ENCODE measurements around the gene CDH4.

The CDH4 gene

GRCh38 chr20:61690993-61691838, 439.2 kb downstream of the CDH4 start:
- peaks cover 4 to 32% (median 18%) of the 10 kb centered on the region in 5 donors for H3K27me3 ChIP-seq (ENCODE audit: control insufficient read depth in 5 of 5, insufficient read depth in 4 of 5, low read length in 5 of 5)
- H3K36me3 ChIP-seq (ENCODE audit: control insufficient read depth in 5 of 5, insufficient read depth in 5 of 5, low read length in 5 of 5): no peaks in the 10 kb centered on the region
- H3K27ac ChIP-seq (ENCODE audit: low read depth, low read length): no peak overlapping the region
- peaks cover 0 to 4% (median 0%) of the 10 kb centered on the region in 5 donors for H3K9me3 ChIP-seq (ENCODE audit: control insufficient read depth in 5 of 5, low read length in 5 of 5)
- peaks cover 0 to 4% (median 0%) of the 10 kb centered on the region in 5 donors for H3K4me1 ChIP-seq (ENCODE audit: control insufficient read depth in 5 of 5, insufficient read depth in 5 of 5, low read length in 5 of 5)
- H3K9ac ChIP-seq (ENCODE audit: low read length in 5 of 5): no peak overlapping the region
- H3K4me3 ChIP-seq (ENCODE audit: low read depth in 1 of 5, low read length in 5 of 5): no peak overlapping the region

- Histone ChIP-seq H3K36me3 (ENCODE audit: control insufficient read depth in 5 of 5, insufficient read depth in 5 of 5, low read length in 5 of 5) (no peaks in the 10 kb centered on the region), H3K27me3 (ENCODE audit: control insufficient read depth in 5 of 5, insufficient read depth in 4 of 5, low read length in 5 of 5) (peaks cover 4 to 30% (median 20%) of the 10 kb centered on the region in 5 donors), H3K4me1 (ENCODE audit: control insufficient read depth in 5 of 5, insufficient read depth in 5 of 5, low read length in 5 of 5) (no peaks in the 10 kb centered on the region), H3K4me3 (ENCODE audit: low read depth in 1 of 5, low read length in 5 of 5) (no peak overlapping the region), H3K27ac (ENCODE audit: low read depth, low read length) (no peak overlapping the region), H3K9me3 (ENCODE audit: control insufficient read depth in 5 of 5, low read length in 5 of 5) (no peaks in the 10 kb centered on the region), H3K9ac (ENCODE audit: low read length in 5 of 5) (no peak overlapping the region)
Observed at GRCh38 chr20:61691978-61692377, 439.9 kb downstream of the CDH4 start.

GRCh38 chr20:61692479-61692878, 440.4 kb downstream of the CDH4 start:
- Histone ChIP-seq H3K4me1 (ENCODE audit: control insufficient read depth in 5 of 5, insufficient read depth in 5 of 5, low read length in 5 of 5) (no peaks in the 10 kb centered on the region), H3K9ac (ENCODE audit: low read length in 5 of 5) (no peak overlapping the region), H3K36me3 (ENCODE audit: control insufficient read depth in 5 of 5, insufficient read depth in 5 of 5, low read length in 5 of 5) (no peaks in the 10 kb centered on the region), H3K27ac (ENCODE audit: low read depth, low read length) (no peak overlapping the region), H3K27me3 (ENCODE audit: control insufficient read depth in 5 of 5, insufficient read depth in 4 of 5, low read length in 5 of 5) (peaks cover 4 to 27% (median 20%) of the 10 kb centered on the region in 5 donors), H3K4me3 (ENCODE audit: low read depth in 1 of 5, low read length in 5 of 5) (no peak overlapping the region), H3K9me3 (ENCODE audit: control insufficient read depth in 5 of 5, low read length in 5 of 5) (no peaks in the 10 kb centered on the region)

- Histone ChIP-seq H3K9me3 (ENCODE audit: control insufficient read depth in 5 of 5, low read length in 5 of 5) (no peaks in the 10 kb centered on the region), H3K9ac (ENCODE audit: low read length in 5 of 5) (no peak overlapping the region), H3K27me3 (ENCODE audit: control insufficient read depth in 5 of 5, insufficient read depth in 4 of 5, low read length in 5 of 5) (peaks cover 3 to 24% (median 17%) of the 10 kb centered on the region in 5 donors), H3K4me3 (ENCODE audit: low read depth in 1 of 5, low read length in 5 of 5) (no peak overlapping the region), H3K4me1 (ENCODE audit: control insufficient read depth in 5 of 5, insufficient read depth in 5 of 5, low read length in 5 of 5) (no peaks in the 10 kb centered on the region), H3K27ac (ENCODE audit: low read depth, low read length) (no peak overlapping the region), H3K36me3 (ENCODE audit: control insufficient read depth in 5 of 5, insufficient read depth in 5 of 5, low read length in 5 of 5) (no peaks in the 10 kb centered on the region)
Observed at GRCh38 chr20:61693055-61693600, 441.1 kb downstream of the CDH4 start.

- Histone ChIP-seq H3K36me3 (ENCODE audit: control insufficient read depth in 5 of 5, insufficient read depth in 5 of 5, low read length in 5 of 5) (no peaks in the 10 kb centered on the region), H3K9ac (ENCODE audit: low read length in 5 of 5) (no peak overlapping the region), H3K27ac (ENCODE audit: low read depth, low read length) (no peak overlapping the region), H3K9me3 (ENCODE audit: control insufficient read depth in 5 of 5, low read length in 5 of 5) (no peaks in the 10 kb centered on the region), H3K4me3 (ENCODE audit: low read depth in 1 of 5, low read length in 5 of 5) (no peak overlapping the region), H3K4me1 (ENCODE audit: control insufficient read depth in 5 of 5, insufficient read depth in 5 of 5, low read length in 5 of 5) (no peaks in the 10 kb centered on the region), H3K27me3 (ENCODE audit: control insufficient read depth in 5 of 5, insufficient read depth in 4 of 5, low read length in 5 of 5) (peaks cover 0 to 29% (median 18%) of the 10 kb centered on the region in 5 donors)
Observed at GRCh38 chr20:61694682-61695081, 442.6 kb downstream of the CDH4 start.

- Histone ChIP-seq H3K27ac (ENCODE audit: low read depth, low read length) (no peak overlapping the region), H3K4me1 (ENCODE audit: control insufficient read depth in 5 of 5, insufficient read depth in 5 of 5, low read length in 5 of 5) (no peaks in the 10 kb centered on the region), H3K9me3 (ENCODE audit: control insufficient read depth in 5 of 5, low read length in 5 of 5) (no peaks in the 10 kb centered on the region), H3K4me3 (ENCODE audit: low read depth in 1 of 5, low read length in 5 of 5) (no peak overlapping the region), H3K9ac (ENCODE audit: low read length in 5 of 5) (no peak overlapping the region), H3K36me3 (ENCODE audit: control insufficient read depth in 5 of 5, insufficient read depth in 5 of 5, low read length in 5 of 5) (no peaks in the 10 kb centered on the region), H3K27me3 (ENCODE audit: control insufficient read depth in 5 of 5, insufficient read depth in 4 of 5, low read length in 5 of 5) (peaks cover 0 to 27% (median 12%) of the 10 kb centered on the region in 5 donors)
Observed at GRCh38 chr20:61695741-61696140, 443.7 kb downstream of the CDH4 start.

DNA sequence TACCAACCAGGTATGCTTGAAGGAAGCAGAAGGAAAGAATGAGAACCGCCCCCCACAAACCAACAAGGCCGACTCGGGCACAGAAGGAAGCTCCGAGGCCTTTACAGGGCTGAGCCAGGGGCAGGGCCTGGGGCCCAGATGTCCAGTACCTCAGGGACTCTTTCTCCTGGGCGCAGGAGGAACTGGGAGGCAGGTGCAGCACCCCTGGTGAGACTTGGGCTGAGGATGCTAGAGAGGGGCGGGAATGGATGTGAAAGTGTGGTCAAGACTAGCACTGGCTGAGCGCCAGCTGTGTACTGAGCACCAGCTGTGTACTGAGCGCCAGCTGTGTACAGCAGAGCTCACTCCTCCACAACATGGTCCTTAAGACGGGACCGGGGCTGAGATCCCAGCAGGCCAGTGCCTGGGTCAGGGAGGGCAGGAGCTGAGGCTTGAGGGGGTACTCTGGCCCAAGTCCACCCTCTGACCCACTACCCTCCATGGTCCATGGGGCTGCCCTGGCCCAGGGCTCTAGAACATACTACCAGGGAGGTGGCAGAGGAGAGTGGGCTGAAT, 444.2 kb downstream of the CDH4 start:
- no peak overlapping the region for H3K27ac ChIP-seq (ENCODE audit: low read depth, low read length)
- no peaks in the 10 kb centered on the region for H3K36me3 ChIP-seq (ENCODE audit: control insufficient read depth in 5 of 5, insufficient read depth in 5 of 5, low read length in 5 of 5)
- no peak overlapping the region for H3K4me3 ChIP-seq (ENCODE audit: low read depth in 1 of 5, low read length in 5 of 5)
- peaks cover 0 to 27% (median 12%) of the 10 kb centered on the region in 5 donors for H3K27me3 ChIP-seq (ENCODE audit: control insufficient read depth in 5 of 5, insufficient read depth in 4 of 5, low read length in 5 of 5)
- H3K9me3 ChIP-seq (ENCODE audit: control insufficient read depth in 5 of 5, low read length in 5 of 5): no peaks in the 10 kb centered on the region
- no peaks in the 10 kb centered on the region for H3K4me1 ChIP-seq (ENCODE audit: control insufficient read depth in 5 of 5, insufficient read depth in 5 of 5, low read length in 5 of 5)
- no peak overlapping the region for H3K9ac ChIP-seq (ENCODE audit: low read length in 5 of 5)

DNA sequence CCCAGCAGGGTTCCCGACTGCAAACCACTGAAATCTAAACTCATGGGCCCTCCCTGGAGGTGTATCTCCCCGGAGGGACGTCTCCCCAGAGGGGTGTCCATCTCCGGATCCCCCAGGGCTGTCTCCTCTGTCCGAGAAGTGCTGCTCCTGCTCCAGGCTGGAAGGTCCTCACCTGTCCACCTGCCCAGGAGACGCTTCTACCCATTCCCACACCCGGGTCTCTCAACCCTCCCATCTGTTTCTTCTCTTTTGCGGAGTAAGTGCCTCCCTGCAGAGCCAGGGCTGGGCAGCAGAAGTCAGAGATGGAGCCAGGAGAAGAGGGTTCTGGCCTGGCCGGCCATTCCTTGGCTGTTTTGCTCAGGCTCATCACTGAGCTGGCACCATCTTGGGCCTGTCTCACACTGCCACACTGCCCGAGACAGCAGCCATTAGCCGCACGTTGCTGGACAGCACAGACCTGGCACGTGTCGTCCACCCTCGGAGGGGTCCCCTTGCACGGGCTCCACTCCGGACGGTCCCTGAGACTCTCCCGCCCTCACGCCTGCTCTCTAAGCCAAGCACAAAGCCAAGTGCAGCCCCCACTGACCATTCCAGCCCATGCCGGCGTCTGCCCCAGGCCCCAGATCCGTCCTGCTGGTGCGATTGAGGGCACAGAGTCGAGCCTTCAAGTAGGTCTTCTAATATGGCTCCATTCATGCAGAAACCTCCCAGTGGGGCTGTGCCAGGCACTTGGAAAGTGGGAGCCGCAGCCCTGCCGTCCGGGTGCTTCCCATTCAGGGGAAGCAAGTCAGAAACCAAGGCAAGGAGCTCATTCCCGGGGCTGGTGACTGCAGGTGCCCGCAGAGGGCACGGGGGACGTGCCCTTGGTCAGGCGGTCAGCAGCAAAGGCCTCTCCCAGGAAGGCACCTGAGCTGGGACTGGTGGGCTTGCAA, 445.9 kb downstream of the CDH4 start:
- H3K27ac ChIP-seq (ENCODE audit: low read depth, low read length): no peak overlapping the region
- H3K36me3 ChIP-seq (ENCODE audit: control insufficient read depth in 5 of 5, insufficient read depth in 5 of 5, low read length in 5 of 5): no peaks in the 10 kb centered on the region
- H3K9me3 ChIP-seq (ENCODE audit: control insufficient read depth in 5 of 5, low read length in 5 of 5): no peaks in the 10 kb centered on the region
- no peak overlapping the region for H3K9ac ChIP-seq (ENCODE audit: low read length in 5 of 5)
- H3K4me3 ChIP-seq (ENCODE audit: low read depth in 1 of 5, low read length in 5 of 5): no peak overlapping the region
- H3K4me1 ChIP-seq (ENCODE audit: control insufficient read depth in 5 of 5, insufficient read depth in 5 of 5, low read length in 5 of 5): no peaks in the 10 kb centered on the region
- H3K27me3 ChIP-seq (ENCODE audit: control insufficient read depth in 5 of 5, insufficient read depth in 4 of 5, low read length in 5 of 5): peaks cover 0 to 27% (median 12%) of the 10 kb centered on the region in 5 donors

DNA sequence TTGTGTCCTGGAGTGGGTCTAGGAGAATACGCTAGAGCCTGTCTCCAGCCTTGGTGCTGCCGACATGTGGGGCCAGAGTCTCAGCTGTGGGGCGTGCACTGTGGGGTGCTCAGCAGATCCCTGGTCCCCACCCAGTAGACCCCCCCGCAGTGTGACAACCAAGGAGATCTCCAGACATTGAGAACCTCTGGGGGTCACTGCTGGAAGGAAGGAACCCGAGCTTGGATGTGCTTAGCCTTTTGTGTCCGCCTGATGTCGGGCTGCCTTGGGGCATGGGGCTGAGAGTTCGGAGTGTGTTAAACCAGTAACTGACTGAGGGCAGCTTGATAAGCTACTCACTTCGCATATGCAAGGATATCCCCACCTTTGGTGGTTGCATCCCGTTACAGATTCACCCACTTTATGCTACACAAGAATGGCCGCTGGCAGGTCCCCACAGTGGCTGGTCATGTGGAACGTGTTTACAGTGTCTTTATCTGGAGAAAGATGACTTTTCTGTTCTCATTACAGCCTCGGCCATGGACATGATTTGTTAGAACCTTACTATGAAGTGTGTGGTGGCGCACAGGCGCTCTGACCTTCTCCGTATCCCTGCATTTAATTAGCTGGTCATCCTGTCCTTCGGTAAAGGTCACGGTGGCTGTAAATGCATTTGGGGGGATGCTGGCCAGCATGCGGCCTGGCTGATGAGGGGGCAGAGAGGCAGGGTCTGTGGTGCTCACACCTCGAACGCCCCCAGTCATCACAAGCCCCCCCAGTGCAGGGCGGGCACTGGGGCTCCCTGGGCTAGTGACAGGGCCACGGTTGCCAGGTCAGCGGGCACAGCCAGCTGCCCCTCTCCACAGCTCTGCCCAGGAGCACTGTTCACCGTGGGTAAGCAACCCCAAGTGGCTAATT, 446.8 kb downstream of the CDH4 start:
- no peak overlapping the region for H3K27ac ChIP-seq (ENCODE audit: low read depth, low read length)
- no peak overlapping the region for H3K4me3 ChIP-seq (ENCODE audit: low read depth in 1 of 5, low read length in 5 of 5)
- no peaks in the 10 kb centered on the region for H3K4me1 ChIP-seq (ENCODE audit: control insufficient read depth in 5 of 5, insufficient read depth in 5 of 5, low read length in 5 of 5)
- H3K36me3 ChIP-seq (ENCODE audit: control insufficient read depth in 5 of 5, insufficient read depth in 5 of 5, low read length in 5 of 5): no peaks in the 10 kb centered on the region
- H3K9ac ChIP-seq (ENCODE audit: low read length in 5 of 5): no peak overlapping the region
- H3K27me3 ChIP-seq (ENCODE audit: control insufficient read depth in 5 of 5, insufficient read depth in 4 of 5, low read length in 5 of 5): peaks cover 0 to 27% (median 11%) of the 10 kb centered on the region in 5 donors
- no peaks in the 10 kb centered on the region for H3K9me3 ChIP-seq (ENCODE audit: control insufficient read depth in 5 of 5, low read length in 5 of 5)

Measured in subcutaneous abdominal adipose tissue (tissue), 5 donors.